Astrocyte (in vitro differentiated cells and primary cell): ENCODE data around the gene MOV10L1.

Source experiments
- EZH2 ChIP-seq: IDR thresholded peaks from 2 replicates; pipeline ENCODE4 v1.6.1; 2012; ENCODE audit warnings: mild to moderate bottlenecking, low read length, inconsistent platforms; ENCODE audit not compliant: insufficient read depth
- TF ChIP-seq, protein P1 (sequence below): IDR thresholded peaks from 2 replicates; pipeline ENCODE4 v1.5.1; 2011; ENCODE audit warnings: low read depth, mild to moderate bottlenecking, inconsistent platforms, low read length, moderate library complexity; ENCODE audit not compliant: insufficient read depth

DNA sequence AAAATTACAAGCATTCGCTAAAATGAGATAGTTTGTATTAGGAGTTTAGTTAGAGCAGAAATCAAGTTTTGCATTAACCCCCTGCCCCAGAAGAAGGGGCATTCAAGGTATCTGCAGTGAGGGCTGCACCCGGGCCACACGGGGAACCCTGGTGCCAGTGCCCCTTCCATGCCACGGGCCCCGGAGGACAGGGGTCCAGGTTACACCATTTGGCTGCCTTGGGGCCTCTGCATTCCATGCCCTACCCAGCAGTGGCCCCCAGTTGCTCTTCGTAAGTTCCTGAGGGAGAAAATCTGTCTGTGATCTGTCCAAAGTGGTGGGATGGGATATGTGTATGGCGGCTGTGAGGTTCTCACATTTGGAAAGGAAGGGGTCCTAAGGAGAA, 63.9 kb downstream of the MOV10L1 start:
- no peak for TF ChIP-seq EZH2
- TF ChIP-seq, protein P1, sequence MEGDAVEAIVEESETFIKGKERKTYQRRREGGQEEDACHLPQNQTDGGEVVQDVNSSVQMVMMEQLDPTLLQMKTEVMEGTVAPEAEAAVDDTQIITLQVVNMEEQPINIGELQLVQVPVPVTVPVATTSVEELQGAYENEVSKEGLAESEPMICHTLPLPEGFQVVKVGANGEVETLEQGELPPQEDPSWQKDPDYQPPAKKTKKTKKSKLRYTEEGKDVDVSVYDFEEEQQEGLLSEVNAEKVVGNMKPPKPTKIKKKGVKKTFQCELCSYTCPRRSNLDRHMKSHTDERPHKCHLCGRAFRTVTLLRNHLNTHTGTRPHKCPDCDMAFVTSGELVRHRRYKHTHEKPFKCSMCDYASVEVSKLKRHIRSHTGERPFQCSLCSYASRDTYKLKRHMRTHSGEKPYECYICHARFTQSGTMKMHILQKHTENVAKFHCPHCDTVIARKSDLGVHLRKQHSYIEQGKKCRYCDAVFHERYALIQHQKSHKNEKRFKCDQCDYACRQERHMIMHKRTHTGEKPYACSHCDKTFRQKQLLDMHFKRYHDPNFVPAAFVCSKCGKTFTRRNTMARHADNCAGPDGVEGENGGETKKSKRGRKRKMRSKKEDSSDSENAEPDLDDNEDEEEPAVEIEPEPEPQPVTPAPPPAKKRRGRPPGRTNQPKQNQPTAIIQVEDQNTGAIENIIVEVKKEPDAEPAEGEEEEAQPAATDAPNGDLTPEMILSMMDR = no peak
